GM12878 (cell line): ENCODE measurements around the gene ZNF423. TPM values are rescaled to one million over a fixed set of nuclear protein-coding genes. Genes with fewer than 3 reads are reported as not detected.
A peak's percentile ranks its signal among the peaks of the same experiment; 100 is the strongest.

Experiments
- ATAC-seq: fragments of 200-7000 bp; cut with Tn5 transposase; 3 replicates; pipeline ENCODE4 v1.9.1; 2020; ENCODE audit warnings: mild to moderate bottlenecking, moderate library complexity
- BruUV-seq: library from RNA; stranded (reverse); fragments of 400-500 nt; replicated peaks from 2 replicates; lab custom pipeline; 2021; lab: Mats Ljungman, UMichigan
- CTCF ChIA-PET: fragments of 300-600 bp; sonication (Branson Sonifier 250); formaldehyde crosslinking; extraction: SDS; loops from one replicate; lab custom pipeline; 2021; ENCODE audit warnings: inconsistent platforms; lab: Yijun Ruan, JAX
- POLR2A ChIA-PET: fragments of 350-600 bp; formaldehyde crosslinking; extraction: SDS; loops from one replicate; lab custom pipeline; 2021; ENCODE audit warnings: inconsistent platforms; lab: Charles Lee
- RAD21 ChIA-PET: fragments of 300-600 bp; sonication (Branson Sonifier 250); formaldehyde crosslinking; loops from one replicate; lab custom pipeline; 2023; ENCODE audit warnings: antibody characterized with exemption; ENCODE audit not compliant: unreplicated experiment; lab: Charles Lee
- SMC1A ChIA-PET: fragments of 300-600 bp; sonication (Branson Sonifier 250); formaldehyde crosslinking; loops from one replicate; lab custom pipeline; 2023; ENCODE audit not compliant: unreplicated experiment, uncharacterized antibody; lab: Charles Lee
- DNase-seq: peaks from one replicate; pipeline ENCODE4 v3.0.0-alpha.2; 2011; ENCODE audit warnings: low read depth, low spot score
- FAIRE-seq: peaks from 3 replicates; lab custom pipeline; 2011; peaks lifted over from hg19 to GRCh38; lab: Jason Lieb, UNC
- H2AFZ ChIP-seq: 2 replicates; pipeline ENCODE4 v1.6.0; 2011; ENCODE audit warnings: low read depth, low read length, control low read depth; ENCODE audit not compliant: control insufficient read depth
- H3K27ac ChIP-seq: 2 replicates; pipeline ENCODE4 v1.5.1; 2011; ENCODE audit warnings: control low read depth; ENCODE audit not compliant: control insufficient read depth, insufficient read depth
- H3K27me3 ChIP-seq, 2 experiments: replicated peaks in 1 of 2; 2 replicates each; pipeline versions ENCODE4 v1.6.0 to v1.6.1; 2011; ENCODE audit warnings: low read length in 1 of 2; ENCODE audit not compliant: control insufficient read depth in 2 of 2, insufficient read depth in 2 of 2
- H3K36me3 ChIP-seq, 2 experiments: 2 replicates each; pipeline ENCODE4 v1.5.1; 2011; ENCODE audit warnings: low read length in 1 of 2; ENCODE audit not compliant: control insufficient read depth in 2 of 2, insufficient read depth in 2 of 2
- H3K4me1 ChIP-seq: 2 replicates; pipeline ENCODE4 v1.6.1; 2011; ENCODE audit warnings: mild to moderate bottlenecking, low read length, moderate library complexity, mixed read lengths; ENCODE audit not compliant: control insufficient read depth, insufficient read depth
- H3K4me2 ChIP-seq: 2 replicates; pipeline ENCODE4 v1.6.0; 2011; ENCODE audit warnings: control low read depth; ENCODE audit not compliant: control insufficient read depth, insufficient read depth
- H3K4me3 ChIP-seq: fragments of 200-600 bp; sonication (generic); 2 replicates; pipeline ENCODE4 v1.5.1; 2016
- H3K79me2 ChIP-seq: 2 replicates; pipeline ENCODE4 v1.6.0; 2011; ENCODE audit warnings: low read length; ENCODE audit not compliant: control insufficient read depth, insufficient read depth
- H3K9ac ChIP-seq: 2 replicates; pipeline ENCODE4 v1.8.0; 2011; ENCODE audit warnings: low read length, control low read depth, mixed read lengths; ENCODE audit not compliant: control insufficient read depth, insufficient read depth
- H3K9me3 ChIP-seq: replicated peaks from 3 replicates; pipeline ENCODE4 v1.5.1; 2011; ENCODE audit warnings: mild to moderate bottlenecking, low read length; ENCODE audit not compliant: control insufficient read depth, insufficient read depth
- H4K20me1 ChIP-seq: 2 replicates; pipeline ENCODE4 v1.6.0; 2011; ENCODE audit not compliant: control insufficient read depth, insufficient read depth
- BCL11A ChIP-seq: IDR thresholded peaks from 2 replicates; pipeline ENCODE4 v1.6.1; 2011; ENCODE audit warnings: low read depth, low read length
- EP300 ChIP-seq, 2 experiments: fragments of 150-350 bp in 1 of 2; IDR thresholded peaks; 2 replicates each; pipeline ENCODE4 v1.6.1; 2011 to 2012; ENCODE audit warnings: low read depth in 2 of 2, low read length in 2 of 2, borderline replicate concordance in 1 of 2, improper control_type of control experiment in 1 of 2, inconsistent platforms in 1 of 2; ENCODE audit not compliant: control insufficient read depth in 1 of 2
- GATAD2B ChIP-seq: fragments of 450-650 bp; conservative IDR thresholded peaks from 2 replicates; pipeline ENCODE4 v1.6.1; 2017; ENCODE audit warnings: low read depth, mild to moderate bottlenecking, moderate library complexity
- KLF5 ChIP-seq: fragments of 450-650 bp; IDR thresholded peaks from 2 replicates; pipeline ENCODE4 v1.6.1; 2014; ENCODE audit warnings: mild to moderate bottlenecking; ENCODE audit not compliant: partially characterized antibody
- NBN ChIP-seq: fragments of 450-650 bp; IDR thresholded peaks from 2 replicates; pipeline ENCODE4 v1.6.1; 2016
- NR2F1 ChIP-seq: fragments of 450-650 bp; conservative IDR thresholded peaks from 2 replicates; pipeline ENCODE4 v1.6.1; 2017; ENCODE audit warnings: mild to moderate bottlenecking
- RAD21 ChIP-seq: IDR thresholded peaks from 2 replicates; pipeline ENCODE4 v1.6.1; 2011; ENCODE audit warnings: mild to moderate bottlenecking, low read depth, low read length, moderate library complexity; ENCODE audit not compliant: insufficient read depth
- RCOR1 ChIP-seq: conservative IDR thresholded peaks from 2 replicates; pipeline ENCODE4 v1.6.1; 2012; ENCODE audit warnings: low read depth, low read length, improper control_type of control experiment
- RUNX3 ChIP-seq: IDR thresholded peaks from 2 replicates; pipeline ENCODE4 v1.6.1; 2012; ENCODE audit warnings: low read length, inconsistent platforms
- SMAD5 ChIP-seq: IDR thresholded peaks from 2 replicates; pipeline ENCODE4 v1.6.1; 2016; ENCODE audit warnings: antibody characterized with exemption, low read depth
- SMC3 ChIP-seq: IDR thresholded peaks from 2 replicates; pipeline ENCODE4 v1.6.1; 2011; ENCODE audit warnings: low read length, improper control_type of control experiment, borderline replicate concordance
- TCF7 ChIP-seq: IDR thresholded peaks from 2 replicates; pipeline ENCODE4 v1.6.1; 2014; ENCODE audit warnings: antibody characterized with exemption, borderline replicate concordance
- ZNF274 ChIP-seq: IDR thresholded peaks from one replicate; pipeline ENCODE4 v1.8.0; 2011; ENCODE audit not compliant: insufficient read length, insufficient read depth
- WGBS: methylation state at CpG from one replicate; pipeline ENCODE4 v1.1.6; 2016; ENCODE audit warnings: low lambda C conversion rate; ENCODE audit not compliant: insufficient replicate concordance, insufficient coverage; ENCODE audit errors: missing lambda C conversion rate; 5-methylcytosine and 5-hydroxymethylcytosine counted together
- in situ Hi-C: fragments of 300-500 bp; cut with MboI; formaldehyde crosslinking; loops from 9 replicates; pipeline ENCODE4 v1.14.3; 2018; ENCODE audit warnings: mixed read lengths
- intact Hi-C: fragments of 100-400 bp; cut with micrococcal nuclease; formaldehyde crosslinking; loops from one replicate; pipeline ENCODE4 v1.14.2; 2022; ENCODE audit not compliant: unreplicated experiment
- polyA plus RNA-seq, 11 experiments: library from polyadenylated mRNA; depleted of rRNA in 4 of 11; unstranded in 6 of 11; stranded (reverse) in 5 of 11; fragments of >200 nt; fragmentation: Nextera tagmentation in 4 of 11; fragmentation: Illumina TruSeq in 1 of 11; extraction: Ambion mirVana in 4 of 11; extraction: Trizol in 1 of 11; gene quantifications; 1 replicate in 1 of 11; 2 replicates in 10 of 11; pipeline versions ENCODE4 v1.2.1 to v1.2.3, GENCODE V29; 2011 to 2016; ENCODE audit warnings: inconsistent platforms in 2 of 11, missing spikeins in 2 of 11, low read depth in 1 of 11
- total RNA-seq, 4 experiments: library from RNA; depleted of rRNA in 3 of 4; stranded (reverse); fragments of >200 nt in 3 of 4; fragmentation: Illumina TruSeq in 1 of 4; extraction: Trizol in 1 of 4; gene quantifications; 2 replicates each; pipeline versions ENCODE4 v1.2.1 to v1.2.3, GENCODE V29; 2013 to 2021
- TF ChIP-seq, protein P1 (sequence below): IDR thresholded peaks from 2 replicates; pipeline ENCODE4 v1.6.1; 2011; ENCODE audit warnings: low read depth, mild to moderate bottlenecking, low read length, moderate library complexity, borderline replicate concordance; ENCODE audit errors: extremely low read depth
- TF ChIP-seq, protein P2 (sequence below): IDR thresholded peaks from 2 replicates; pipeline ENCODE4 v1.6.1; 2011; ENCODE audit warnings: mild to moderate bottlenecking, low read depth, low read length, moderate library complexity; ENCODE audit not compliant: insufficient replicate concordance
- TF ChIP-seq, protein P3 (sequence below), 3 experiments: IDR thresholded peaks in 2 of 3; conservative IDR thresholded peaks in 1 of 3; 2 replicates each; pipeline ENCODE4 v1.5.1; 2011; ENCODE audit warnings: low read depth in 3 of 3, low read length in 3 of 3, mild to moderate bottlenecking in 3 of 3, control low read depth in 2 of 3, moderate library complexity in 2 of 3, inconsistent platforms in 1 of 3, mixed read lengths in 1 of 3; ENCODE audit not compliant: control insufficient read depth in 2 of 3, insufficient read depth in 1 of 3; ENCODE audit errors: extremely low read depth in 1 of 3
- TF ChIP-seq, protein P4 (sequence below): fragments of 450-650 bp; conservative IDR thresholded peaks from 2 replicates; pipeline ENCODE4 v1.6.1; 2017; ENCODE audit warnings: mild to moderate bottlenecking, moderate library complexity

ZNF423 gene
- total and polyA plus RNA-seq, 10 of the 15 experiments (the other 5 are each of a cell fraction or from before 2014, with no cell fraction given), result 0.03 to 0.64 (median 0.10) TPM

GRCh38 chr16:49556606-49557446, 299.1 kb downstream of the ZNF423 start:
- Histone ChIP-seq H3K4me2 (no peak overlapping the region), H3K27me3 (no peaks in the 10 kb centered on the region), H2AFZ (no peak overlapping the region), H3K79me2 (no peaks in the 10 kb centered on the region), H3K27ac (no peak overlapping the region), H4K20me1 (no peaks in the 10 kb centered on the region), H3K4me3 (no peak overlapping the region), H3K9me3 (no peaks in the 10 kb centered on the region; the same call in 2 of the 3 replicates), H3K4me1 (0 out of 2 replicates have a peak, but pooled peaks cover 5% of the 10 kb centered on the region), H3K36me3 (no peaks in the 10 kb centered on the region), H3K9ac (no peak overlapping the region)
- ChIA-PET SMC1A (no interaction called here), POLR2A (no interaction called here), RAD21 (no interaction called here), CTCF (interaction anchor here (0.8 to 1.3 kb wide), 3 partner anchors 13 to 64 kb away, joined by 3 read pairs; no protein-coding TSS in a partner anchor)
- no TSS peak for BruUV-seq
- peak; percentile 41 for FAIRE-seq
- DNase-seq, result no peak
- intact Hi-C loops, result loop anchor here (5.0 kb wide), 1 partner anchor 35 kb away; no protein-coding TSS in a partner anchor
- ATAC-seq, result peak; percentile 57; the same call in 2 of the 3 replicates
- 46% methylated on average over 23 of the region's 23 CpGs for WGBS
- in situ Hi-C loops, result no loop called here
- TF ChIP-seq RCOR1 (no peak), RUNX3 (no peak), SMC3 (peak; percentile 45; the same call in 1 of the 2 replicates), RAD21 (peak; percentile 45), BCL11A (no peak), ZNF274 (no peak), KLF5 (no peak), GATAD2B (no peak), NR2F1 (no peak), TCF7 (no peak), SMAD5 (no peak), EP300 (IDR thresholded peaks at IDR 0.05; ENCODE audit: borderline replicate concordance in 1 of 2, control insufficient read depth in 1 of 2, low read depth in 2 of 2, low read length in 2 of 2) (no peak), NBN (no peak)
- TF ChIP-seq, protein P1, sequence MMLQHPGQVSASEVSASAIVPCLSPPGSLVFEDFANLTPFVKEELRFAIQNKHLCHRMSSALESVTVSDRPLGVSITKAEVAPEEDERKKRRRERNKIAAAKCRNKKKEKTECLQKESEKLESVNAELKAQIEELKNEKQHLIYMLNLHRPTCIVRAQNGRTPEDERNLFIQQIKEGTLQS, result no peak
- TF ChIP-seq, protein P2, sequence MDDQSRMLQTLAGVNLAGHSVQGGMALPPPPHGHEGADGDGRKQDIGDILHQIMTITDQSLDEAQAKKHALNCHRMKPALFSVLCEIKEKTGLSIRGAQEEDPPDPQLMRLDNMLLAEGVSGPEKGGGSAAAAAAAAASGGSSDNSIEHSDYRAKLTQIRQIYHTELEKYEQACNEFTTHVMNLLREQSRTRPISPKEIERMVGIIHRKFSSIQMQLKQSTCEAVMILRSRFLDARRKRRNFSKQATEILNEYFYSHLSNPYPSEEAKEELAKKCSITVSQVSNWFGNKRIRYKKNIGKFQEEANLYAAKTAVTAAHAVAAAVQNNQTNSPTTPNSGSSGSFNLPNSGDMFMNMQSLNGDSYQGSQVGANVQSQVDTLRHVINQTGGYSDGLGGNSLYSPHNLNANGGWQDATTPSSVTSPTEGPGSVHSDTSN, result no peak
- TF ChIP-seq, protein P3, sequence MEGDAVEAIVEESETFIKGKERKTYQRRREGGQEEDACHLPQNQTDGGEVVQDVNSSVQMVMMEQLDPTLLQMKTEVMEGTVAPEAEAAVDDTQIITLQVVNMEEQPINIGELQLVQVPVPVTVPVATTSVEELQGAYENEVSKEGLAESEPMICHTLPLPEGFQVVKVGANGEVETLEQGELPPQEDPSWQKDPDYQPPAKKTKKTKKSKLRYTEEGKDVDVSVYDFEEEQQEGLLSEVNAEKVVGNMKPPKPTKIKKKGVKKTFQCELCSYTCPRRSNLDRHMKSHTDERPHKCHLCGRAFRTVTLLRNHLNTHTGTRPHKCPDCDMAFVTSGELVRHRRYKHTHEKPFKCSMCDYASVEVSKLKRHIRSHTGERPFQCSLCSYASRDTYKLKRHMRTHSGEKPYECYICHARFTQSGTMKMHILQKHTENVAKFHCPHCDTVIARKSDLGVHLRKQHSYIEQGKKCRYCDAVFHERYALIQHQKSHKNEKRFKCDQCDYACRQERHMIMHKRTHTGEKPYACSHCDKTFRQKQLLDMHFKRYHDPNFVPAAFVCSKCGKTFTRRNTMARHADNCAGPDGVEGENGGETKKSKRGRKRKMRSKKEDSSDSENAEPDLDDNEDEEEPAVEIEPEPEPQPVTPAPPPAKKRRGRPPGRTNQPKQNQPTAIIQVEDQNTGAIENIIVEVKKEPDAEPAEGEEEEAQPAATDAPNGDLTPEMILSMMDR (IDR thresholded peaks at IDR 0.05 in 2 of 3, conservative IDR thresholded peaks at IDR 0.05 in 1 of 3; ENCODE audit: control insufficient read depth in 2 of 3, extremely low read depth in 1 of 3, insufficient read depth in 1 of 3, low read depth in 3 of 3, low read length in 3 of 3), result peak; percentile 9 to 55 (median 32); a peak in 2 of 6 replicates
- TF ChIP-seq, protein P4, sequence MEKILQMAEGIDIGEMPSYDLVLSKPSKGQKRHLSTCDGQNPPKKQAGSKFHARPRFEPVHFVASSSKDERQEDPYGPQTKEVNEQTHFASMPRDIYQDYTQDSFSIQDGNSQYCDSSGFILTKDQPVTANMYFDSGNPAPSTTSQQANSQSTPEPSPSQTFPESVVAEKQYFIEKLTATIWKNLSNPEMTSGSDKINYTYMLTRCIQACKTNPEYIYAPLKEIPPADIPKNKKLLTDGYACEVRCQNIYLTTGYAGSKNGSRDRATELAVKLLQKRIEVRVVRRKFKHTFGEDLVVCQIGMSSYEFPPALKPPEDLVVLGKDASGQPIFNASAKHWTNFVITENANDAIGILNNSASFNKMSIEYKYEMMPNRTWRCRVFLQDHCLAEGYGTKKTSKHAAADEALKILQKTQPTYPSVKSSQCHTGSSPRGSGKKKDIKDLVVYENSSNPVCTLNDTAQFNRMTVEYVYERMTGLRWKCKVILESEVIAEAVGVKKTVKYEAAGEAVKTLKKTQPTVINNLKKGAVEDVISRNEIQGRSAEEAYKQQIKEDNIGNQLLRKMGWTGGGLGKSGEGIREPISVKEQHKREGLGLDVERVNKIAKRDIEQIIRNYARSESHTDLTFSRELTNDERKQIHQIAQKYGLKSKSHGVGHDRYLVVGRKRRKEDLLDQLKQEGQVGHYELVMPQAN, result no peak
